Measurements from ENCODE around the gene RASGRP3. TPM values are rescaled to one million over a fixed set of nuclear protein-coding genes. Genes with fewer than 3 reads are reported as not detected.

RASGRP3 gene
- total and polyA plus RNA-seq, 9 of the 15 experiments (the other 6 are each of a cell fraction or from before 2014, with no cell fraction given) = 0.18 to 1.7 (median 1.2) TPM

GRCh38 chr2:33583194-33583938 lies 106.9 kb downstream of the RASGRP3 start (continued):
- peak; percentile 42; the same call in 1 of the 2 replicates for TF ChIP-seq SMC3 (conservative IDR thresholded peaks at IDR 0.05; ENCODE audit: insufficient read depth, low read depth, low read length)
- 0 out of 2 replicates have a peak, but pooled peaks have one; percentile 39 for TF ChIP-seq HEY1 (CRISPR knock-in tag; IDR thresholded peaks at IDR 0.05; ENCODE audit: borderline replicate concordance)

GRCh38 chr2:33586766-33587165 lies 110.3 kb downstream of the RASGRP3 start:
- no peak for TF ChIP-seq PRPF4 (IDR thresholded peaks at IDR 0.05; ENCODE audit: insufficient read depth, low read depth, low read length, poor library complexity, severe bottlenecking)
- Histone ChIP-seq H3K27me3 (ENCODE audit: control insufficient read depth in 2 of 2, insufficient read depth in 2 of 2, low read length in 2 of 2) (no peaks in the 10 kb centered on the region), H3K36me3 (ENCODE audit: control insufficient read depth, insufficient read depth, low read length) (peaks cover 84% of the 10 kb centered on the region), H3K9me1 (ENCODE audit: control insufficient read depth, insufficient read depth, low read length) (no peaks in the 10 kb centered on the region), H3K4me1 (replicated peaks in 1 of 2; ENCODE audit: control insufficient read depth in 2 of 2, insufficient read depth in 2 of 2, low read length in 2 of 2) (no peaks in the 10 kb centered on the region), H3K4me3 (no peak overlapping the region), H4K20me1 (replicated peaks; ENCODE audit: control insufficient read depth, insufficient read depth, low read length) (no peaks in the 10 kb centered on the region), H3K9ac (ENCODE audit: insufficient read depth in 1 of 2, low read depth in 2 of 2, low read length in 2 of 2) (no peak overlapping the region), H3K79me2 (ENCODE audit: control insufficient read depth, insufficient read depth, low read length) (no peaks in the 10 kb centered on the region), H2AFZ (ENCODE audit: low read depth, low read length) (no peak overlapping the region), H3K9me3 (replicated peaks; ENCODE audit: control insufficient read depth, insufficient read depth, low read depth, low read length) (no peaks in the 10 kb centered on the region), H3K27ac (ENCODE audit: extremely low read depth, low read depth, low read length) (no peak overlapping the region), H3K4me2 (ENCODE audit: insufficient read depth, low read length) (no peak overlapping the region)
- in situ Hi-C loops (cut with MboI) (loop anchor here (25.0 kb wide), 3 partner anchors 174 to 824 kb away; partner anchors contain the start of gene LTBP1), intact Hi-C loops (cut with micrococcal nuclease) (loop anchor here (10.0 kb wide), 2 partner anchors 142 to 1032 kb away; no protein-coding TSS in a partner anchor)
- DNase-seq (ENCODE audit: extremely low read depth in 1 of 4, low spot score in 3 of 4) = no peak
- no peak for FAIRE-seq
- 91% methylated on average over 2 of the region's 2 CpGs for WGBS (ENCODE audit: insufficient coverage, low coverage, missing lambda C conversion rate)
- CTCF ChIA-PET (ENCODE audit: low intra/inter-chr PET ratio) = no interaction called here
- ATAC-seq = no peak
- BruUV-seq (replicated peaks) = no TSS peak
- POLR2A ChIA-PET = interaction anchor here (0.7 to 1.1 kb wide), 2 partner anchors 12 to 185 kb away, joined by 3 read pairs; no protein-coding TSS in a partner anchor

Data from K562 (cell line).